K562 (cell line): ENCODE results near the gene CBX1. TPM values are rescaled to one million over a fixed set of nuclear protein-coding genes. Genes with fewer than 3 reads are reported as not detected.
A peak's percentile ranks its signal among the peaks of the same experiment; 100 is the strongest.

ENCODE experiments used
- AFF1 ChIP-seq, 2 experiments: fragments of 450-650 bp; IDR thresholded peaks; 2 replicates each; pipeline ENCODE4 v1.6.1; 2018; ENCODE audit warnings: mild to moderate bottlenecking in 2 of 2, low read depth in 1 of 2; ENCODE audit not compliant: partially characterized antibody in 2 of 2
- CEBPZ ChIP-seq: fragments of 150-350 bp; IDR thresholded peaks from 2 replicates; pipeline ENCODE4 v1.6.1; 2014; ENCODE audit warnings: low read depth, mild to moderate bottlenecking, low read length, borderline replicate concordance
- E2F1 ChIP-seq: sonication (generic); formaldehyde crosslinking; IDR thresholded peaks from 2 replicates; pipeline ENCODE4 v1.8.1; 2023; ENCODE audit warnings: mild to moderate bottlenecking, missing genetic modification reagents, moderate library complexity
- HDAC1 ChIP-seq, 2 experiments: fragments of 450-650 bp; IDR thresholded peaks; 2 replicates each; pipeline ENCODE4 v1.6.1; 2016 to 2017; ENCODE audit warnings: inconsistent platforms in 1 of 2, mild to moderate bottlenecking in 1 of 2, moderate library complexity in 1 of 2
- HMG20B ChIP-seq: fragments of 250-450 bp; sonication (Bioruptor Pico); IDR thresholded peaks from 2 replicates; pipeline ENCODE4 v1.5.0; 2021; ENCODE audit warnings: mild to moderate bottlenecking
- HSF4 ChIP-seq: fragments of 250-450 bp; sonication (Bioruptor Pico); IDR thresholded peaks from 2 replicates; pipeline ENCODE4 v2.1.2; 2022; ENCODE audit warnings: mild to moderate bottlenecking, moderate library complexity, borderline replicate concordance
- MECOM ChIP-seq: fragments of 250-450 bp; sonication (Bioruptor Pico); IDR thresholded peaks from 2 replicates; pipeline ENCODE4 v1.8.0; 2022; ENCODE audit warnings: inconsistent platforms
- MEF2A ChIP-seq: IDR thresholded peaks from 2 replicates; pipeline ENCODE4 v1.6.1; 2011; ENCODE audit warnings: low read depth, mild to moderate bottlenecking, low read length, moderate library complexity; ENCODE audit not compliant: control insufficient read depth
- NCOA1 ChIP-seq: fragments of 450-650 bp; IDR thresholded peaks from 2 replicates; pipeline ENCODE4 v1.6.1; 2016; ENCODE audit warnings: low read depth
- RERE ChIP-seq: sonication (generic); formaldehyde crosslinking; IDR thresholded peaks from 2 replicates; pipeline ENCODE4 v1.8.0; 2023; ENCODE audit warnings: missing genetic modification reagents, mild to moderate bottlenecking, borderline replicate concordance
- ZEB2 ChIP-seq: fragments of 450-650 bp; IDR thresholded peaks from 2 replicates; pipeline ENCODE4 v1.6.1; 2016
- ZNF41 ChIP-seq: fragments of 250-450 bp; sonication (Bioruptor Pico); conservative IDR thresholded peaks from 2 replicates; pipeline ENCODE4 v1.4.0; 2020; ENCODE audit warnings: mild to moderate bottlenecking
- polyA plus RNA-seq, 8 experiments: library from polyadenylated mRNA; depleted of rRNA in 4 of 8; stranded (reverse) in 5 of 8; unstranded in 3 of 8; fragments of >200 nt; fragmentation: Nextera tagmentation in 2 of 8; fragmentation: Illumina TruSeq in 1 of 8; extraction: Ambion mirVana in 2 of 8; extraction: Trizol in 1 of 8; gene quantifications; 2 replicates each; pipeline versions ENCODE4 v1.2.1 to v1.2.3, GENCODE V29; 2011 to 2014; ENCODE audit warnings: inconsistent platforms in 1 of 8, missing spikeins in 1 of 8
- total RNA-seq, 7 experiments: library from RNA; depleted of rRNA in 6 of 7; stranded (reverse); fragments of >200 nt in 6 of 7; fragmentation: Illumina TruSeq in 2 of 7; extraction: Trizol in 2 of 7; gene quantifications; 2 replicates each; pipeline versions ENCODE4 v1.2.1 to v1.2.3, GENCODE V29; 2011 to 2021; ENCODE audit warnings: low replicate concordance in 1 of 7

CBX1 gene
- total and polyA plus RNA-seq, 9 of the 15 experiments (the other 6 are each of a cell fraction or from before 2014, with no cell fraction given): 10.6 to 95.7 (median 52.7) TPM

GRCh38 chr17:48107137-48108055, 6.1 kb upstream of the CBX1 start, which contains the start of gene SNX11 (continued):
- TF ChIP-seq CEBPZ (no peak), AFF1 (IDR thresholded peaks at IDR 0.05; ENCODE audit: low read depth in 1 of 2, partially characterized antibody in 2 of 2) (peak in 1 of 2 experiments; percentile 83), ZNF41 (no peak), MECOM (CRISPR knock-in tag) (no peak), RERE (no peak), HSF4 (no peak), HMG20B (no peak), NCOA1 (no peak), ZEB2 (peak; percentile 61; the same call in 1 of the 2 replicates), MEF2A (no peak), E2F1 (no peak), HDAC1 (IDR thresholded peaks at IDR 0.05) (peak in 1 of 2 experiments; percentile 69; a peak in 2 of 4 replicates)
